GM12878 (cell line): ENCODE measurements around the gene CFAP44. TPM values are rescaled to one million over a fixed set of nuclear protein-coding genes. Genes with fewer than 3 reads are reported as not detected.

Experiments
- CBX5 ChIP-seq: sonication (generic); IDR thresholded peaks from 2 replicates; pipeline ENCODE4 v1.6.1; 2016; ENCODE audit warnings: low read depth, moderate library complexity, mild to moderate bottlenecking, inconsistent platforms
- CREB1 ChIP-seq: IDR thresholded peaks from 2 replicates; pipeline ENCODE4 v1.6.1; 2012; ENCODE audit warnings: low read depth, mild to moderate bottlenecking, inconsistent platforms
- CREM ChIP-seq: IDR thresholded peaks from 2 replicates; pipeline ENCODE4 v1.6.1; 2014; ENCODE audit warnings: antibody characterized with exemption, low read depth
- CUX1 ChIP-seq: IDR thresholded peaks from 2 replicates; pipeline ENCODE4 v1.6.1; 2012; ENCODE audit warnings: improper control_type of control experiment, low read depth, low read length; ENCODE audit not compliant: insufficient replicate concordance
- ETV6 ChIP-seq, 2 experiments: fragments of 450-650 bp in 1 of 2; IDR thresholded peaks in 1 of 2; conservative IDR thresholded peaks in 1 of 2; 2 replicates each; pipeline ENCODE4 v1.6.1; 2014; ENCODE audit warnings: antibody characterized with exemption in 1 of 2, borderline replicate concordance in 1 of 2, low read depth in 1 of 2, mild to moderate bottlenecking in 1 of 2, moderate library complexity in 1 of 2
- IKZF1 ChIP-seq: fragments of 450-650 bp; conservative IDR thresholded peaks from 2 replicates; pipeline ENCODE4 v1.6.1; 2017; ENCODE audit warnings: antibody characterized with exemption, mild to moderate bottlenecking
- KDM1A ChIP-seq: fragments of 200-600 bp; sonication (generic); IDR thresholded peaks from 2 replicates; pipeline ENCODE4 v1.6.1; 2016; ENCODE audit warnings: borderline replicate concordance
- NFYA ChIP-seq: IDR thresholded peaks from 2 replicates; pipeline ENCODE4 v1.6.1; 2011; ENCODE audit warnings: low read depth, mild to moderate bottlenecking, low read length, improper control_type of control experiment, borderline replicate concordance
- SMAD1 ChIP-seq: fragments of 450-650 bp; IDR thresholded peaks from 2 replicates; pipeline ENCODE4 v1.6.1; 2018; ENCODE audit warnings: mild to moderate bottlenecking, low read depth; ENCODE audit not compliant: partially characterized antibody
- SMARCA5 ChIP-seq: fragments of 450-650 bp; IDR thresholded peaks from 2 replicates; pipeline ENCODE4 v1.6.1; 2017; ENCODE audit warnings: mild to moderate bottlenecking
- YBX1 ChIP-seq: fragments of 450-650 bp; IDR thresholded peaks from 2 replicates; pipeline ENCODE4 v1.6.1; 2016; ENCODE audit warnings: antibody characterized with exemption
- ZNF592 ChIP-seq: fragments of 450-650 bp; IDR thresholded peaks from 2 replicates; pipeline ENCODE4 v1.6.1; 2017; ENCODE audit warnings: mild to moderate bottlenecking, moderate library complexity
- polyA plus RNA-seq, 11 experiments: library from polyadenylated mRNA; depleted of rRNA in 4 of 11; unstranded in 6 of 11; stranded (reverse) in 5 of 11; fragments of >200 nt; fragmentation: Nextera tagmentation in 4 of 11; fragmentation: Illumina TruSeq in 1 of 11; extraction: Ambion mirVana in 4 of 11; extraction: Trizol in 1 of 11; gene quantifications; 1 replicate in 1 of 11; 2 replicates in 10 of 11; pipeline versions ENCODE4 v1.2.1 to v1.2.3, GENCODE V29; 2011 to 2016; ENCODE audit warnings: inconsistent platforms in 2 of 11, missing spikeins in 2 of 11, low read depth in 1 of 11
- total RNA-seq, 4 experiments: library from RNA; depleted of rRNA in 3 of 4; stranded (reverse); fragments of >200 nt in 3 of 4; fragmentation: Illumina TruSeq in 1 of 4; extraction: Trizol in 1 of 4; gene quantifications; 2 replicates each; pipeline versions ENCODE4 v1.2.1 to v1.2.3, GENCODE V29; 2013 to 2021
- TF ChIP-seq, protein P1 (sequence below): IDR thresholded peaks from 2 replicates; pipeline ENCODE4 v1.6.1; 2011; ENCODE audit warnings: low read depth, low read length, improper control_type of control experiment, borderline replicate concordance
- TF ChIP-seq, protein P2 (sequence below): IDR thresholded peaks from 2 replicates; pipeline ENCODE4 v1.6.1; 2012; ENCODE audit warnings: low read depth, low read length, improper control_type of control experiment
- TF ChIP-seq, protein P3 (sequence below): fragments of 450-650 bp; formaldehyde crosslinking; IDR thresholded peaks from 2 replicates; pipeline ENCODE4 v1.4.0; 2020; ENCODE audit warnings: mild to moderate bottlenecking, moderate library complexity

Gene CFAP44
- total and polyA plus RNA-seq, 10 of the 15 experiments (the other 5 are each of a cell fraction or from before 2014, with no cell fraction given) = 0.76 to 5.9 (median 3.7) TPM

- TF ChIP-seq ZNF592 (no peak), CBX5 (no peak), ETV6 (conservative IDR thresholded peaks at IDR 0.05 in 1 of 2, IDR thresholded peaks at IDR 0.05 in 1 of 2; ENCODE audit: borderline replicate concordance in 1 of 2, low read depth in 1 of 2) (peak in 1 of 2 experiments; percentile 21; a peak in 1 of 4 replicates), IKZF1 (0 out of 2 replicates have a peak, but pooled peaks have one; percentile 14), CUX1 (no peak), CREB1 (0 out of 2 replicates have a peak, but pooled peaks have one; percentile 24), SMARCA5 (no peak), KDM1A (no peak), YBX1 (no peak), SMAD1 (no peak), NFYA (no peak), CREM (peak; percentile 37; the same call in 1 of the 2 replicates)
- TF ChIP-seq, protein P1, sequence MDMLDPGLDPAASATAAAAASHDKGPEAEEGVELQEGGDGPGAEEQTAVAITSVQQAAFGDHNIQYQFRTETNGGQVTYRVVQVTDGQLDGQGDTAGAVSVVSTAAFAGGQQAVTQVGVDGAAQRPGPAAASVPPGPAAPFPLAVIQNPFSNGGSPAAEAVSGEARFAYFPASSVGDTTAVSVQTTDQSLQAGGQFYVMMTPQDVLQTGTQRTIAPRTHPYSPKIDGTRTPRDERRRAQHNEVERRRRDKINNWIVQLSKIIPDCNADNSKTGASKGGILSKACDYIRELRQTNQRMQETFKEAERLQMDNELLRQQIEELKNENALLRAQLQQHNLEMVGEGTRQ = no peak
- TF ChIP-seq, protein P2, sequence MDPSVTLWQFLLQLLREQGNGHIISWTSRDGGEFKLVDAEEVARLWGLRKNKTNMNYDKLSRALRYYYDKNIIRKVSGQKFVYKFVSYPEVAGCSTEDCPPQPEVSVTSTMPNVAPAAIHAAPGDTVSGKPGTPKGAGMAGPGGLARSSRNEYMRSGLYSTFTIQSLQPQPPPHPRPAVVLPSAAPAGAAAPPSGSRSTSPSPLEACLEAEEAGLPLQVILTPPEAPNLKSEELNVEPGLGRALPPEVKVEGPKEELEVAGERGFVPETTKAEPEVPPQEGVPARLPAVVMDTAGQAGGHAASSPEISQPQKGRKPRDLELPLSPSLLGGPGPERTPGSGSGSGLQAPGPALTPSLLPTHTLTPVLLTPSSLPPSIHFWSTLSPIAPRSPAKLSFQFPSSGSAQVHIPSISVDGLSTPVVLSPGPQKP = no peak
- TF ChIP-seq, protein P3, sequence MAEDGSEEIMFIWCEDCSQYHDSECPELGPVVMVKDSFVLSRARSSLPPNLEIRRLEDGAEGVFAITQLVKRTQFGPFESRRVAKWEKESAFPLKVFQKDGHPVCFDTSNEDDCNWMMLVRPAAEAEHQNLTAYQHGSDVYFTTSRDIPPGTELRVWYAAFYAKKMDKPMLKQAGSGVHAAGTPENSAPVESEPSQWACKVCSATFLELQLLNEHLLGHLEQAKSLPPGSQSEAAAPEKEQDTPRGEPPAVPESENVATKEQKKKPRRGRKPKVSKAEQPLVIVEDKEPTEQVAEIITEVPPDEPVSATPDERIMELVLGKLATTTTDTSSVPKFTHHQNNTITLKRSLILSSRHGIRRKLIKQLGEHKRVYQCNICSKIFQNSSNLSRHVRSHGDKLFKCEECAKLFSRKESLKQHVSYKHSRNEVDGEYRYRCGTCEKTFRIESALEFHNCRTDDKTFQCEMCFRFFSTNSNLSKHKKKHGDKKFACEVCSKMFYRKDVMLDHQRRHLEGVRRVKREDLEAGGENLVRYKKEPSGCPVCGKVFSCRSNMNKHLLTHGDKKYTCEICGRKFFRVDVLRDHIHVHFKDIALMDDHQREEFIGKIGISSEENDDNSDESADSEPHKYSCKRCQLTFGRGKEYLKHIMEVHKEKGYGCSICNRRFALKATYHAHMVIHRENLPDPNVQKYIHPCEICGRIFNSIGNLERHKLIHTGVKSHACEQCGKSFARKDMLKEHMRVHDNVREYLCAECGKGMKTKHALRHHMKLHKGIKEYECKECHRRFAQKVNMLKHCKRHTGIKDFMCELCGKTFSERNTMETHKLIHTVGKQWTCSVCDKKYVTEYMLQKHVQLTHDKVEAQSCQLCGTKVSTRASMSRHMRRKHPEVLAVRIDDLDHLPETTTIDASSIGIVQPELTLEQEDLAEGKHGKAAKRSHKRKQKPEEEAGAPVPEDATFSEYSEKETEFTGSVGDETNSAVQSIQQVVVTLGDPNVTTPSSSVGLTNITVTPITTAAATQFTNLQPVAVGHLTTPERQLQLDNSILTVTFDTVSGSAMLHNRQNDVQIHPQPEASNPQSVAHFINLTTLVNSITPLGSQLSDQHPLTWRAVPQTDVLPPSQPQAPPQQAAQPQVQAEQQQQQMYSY = no peak
These were observed 36.1 kb downstream of the CFAP44 start (continued) for GRCh38 chr3:113405180-113405579.
